ENCODE results near the gene USHBP1. TPM values are rescaled to one million over a fixed set of nuclear protein-coding genes. Genes with fewer than 3 reads are reported as not detected.
"Not testable (repeated sequence)": the region's sequence is repeated elsewhere in the genome, so short reads cannot be mapped to it uniquely, and the experiment has no call there.

Gene USHBP1
- total RNA-seq, 4 donors from 2014 or later, result 0.79 to 1.2 (median 0.96) TPM; not detected in 1

DNA sequence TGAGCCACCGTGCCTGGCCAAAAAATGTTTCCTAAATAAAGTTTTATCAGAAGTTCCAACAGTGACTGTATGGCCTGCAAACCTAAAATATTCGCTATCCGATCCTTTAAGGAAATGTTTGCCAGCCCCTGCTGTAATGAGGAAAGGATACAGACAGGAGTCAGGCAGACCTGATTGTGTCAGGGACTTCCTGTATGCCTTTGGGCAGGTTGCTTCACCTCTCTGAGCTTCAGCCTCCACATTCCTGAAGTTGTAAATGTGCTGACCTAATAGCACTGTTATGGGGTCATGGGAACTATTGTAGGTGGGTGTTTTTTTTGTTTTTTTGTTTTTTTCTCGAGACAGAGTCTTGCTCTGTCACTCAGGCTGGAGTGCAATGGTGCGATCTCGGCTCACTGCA lies 32.4 kb upstream of the USHBP1 start:
- no peaks in the 10 kb centered on the region for H3K36me3 ChIP-seq
- H3K4me3 ChIP-seq, result no peak overlapping the region
- DNase-seq, result no peak
- no peaks in the 10 kb centered on the region for H3K9me3 ChIP-seq
- WGBS, 2 donors (ENCODE audit: low coverage in 1 of 2), result 92 to 93% methylated on average over 6 of the region's 6 CpGs
- no peaks in the 10 kb centered on the region for H3K27me3 ChIP-seq
- peaks cover under 1 to 9% (median 5%) of the 10 kb centered on the region in 4 donors for H3K4me1 ChIP-seq
- intact Hi-C loops (cut with DNase I; ENCODE audit: low total_unique reads) (no loop called here), in situ Hi-C loops (cut with MboI; ENCODE audit: low pct_ligation_motif_present in 1 of 4, low pct_unique_long_range_greater_than_20kb in 1 of 4, low sequenced_read_pairs in 3 of 4) (loop anchor here in 2 of 4 donors (25.0 kb wide), 2 partner anchors 235 to 535 kb away; no protein-coding TSS in a partner anchor)
- TF ChIP-seq, protein P1, sequence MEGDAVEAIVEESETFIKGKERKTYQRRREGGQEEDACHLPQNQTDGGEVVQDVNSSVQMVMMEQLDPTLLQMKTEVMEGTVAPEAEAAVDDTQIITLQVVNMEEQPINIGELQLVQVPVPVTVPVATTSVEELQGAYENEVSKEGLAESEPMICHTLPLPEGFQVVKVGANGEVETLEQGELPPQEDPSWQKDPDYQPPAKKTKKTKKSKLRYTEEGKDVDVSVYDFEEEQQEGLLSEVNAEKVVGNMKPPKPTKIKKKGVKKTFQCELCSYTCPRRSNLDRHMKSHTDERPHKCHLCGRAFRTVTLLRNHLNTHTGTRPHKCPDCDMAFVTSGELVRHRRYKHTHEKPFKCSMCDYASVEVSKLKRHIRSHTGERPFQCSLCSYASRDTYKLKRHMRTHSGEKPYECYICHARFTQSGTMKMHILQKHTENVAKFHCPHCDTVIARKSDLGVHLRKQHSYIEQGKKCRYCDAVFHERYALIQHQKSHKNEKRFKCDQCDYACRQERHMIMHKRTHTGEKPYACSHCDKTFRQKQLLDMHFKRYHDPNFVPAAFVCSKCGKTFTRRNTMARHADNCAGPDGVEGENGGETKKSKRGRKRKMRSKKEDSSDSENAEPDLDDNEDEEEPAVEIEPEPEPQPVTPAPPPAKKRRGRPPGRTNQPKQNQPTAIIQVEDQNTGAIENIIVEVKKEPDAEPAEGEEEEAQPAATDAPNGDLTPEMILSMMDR (IDR thresholded peaks at IDR 0.05), result no peak
- TF ChIP-seq EP300 (IDR thresholded peaks at IDR 0.05; ENCODE audit: low read depth) (no peak), POLR2AphosphoS5 (IDR thresholded peaks at IDR 0.05) (no peak), POLR2A (IDR thresholded peaks at IDR 0.05) (no peak)
- no peak overlapping the region for H3K27ac ChIP-seq

DNA sequence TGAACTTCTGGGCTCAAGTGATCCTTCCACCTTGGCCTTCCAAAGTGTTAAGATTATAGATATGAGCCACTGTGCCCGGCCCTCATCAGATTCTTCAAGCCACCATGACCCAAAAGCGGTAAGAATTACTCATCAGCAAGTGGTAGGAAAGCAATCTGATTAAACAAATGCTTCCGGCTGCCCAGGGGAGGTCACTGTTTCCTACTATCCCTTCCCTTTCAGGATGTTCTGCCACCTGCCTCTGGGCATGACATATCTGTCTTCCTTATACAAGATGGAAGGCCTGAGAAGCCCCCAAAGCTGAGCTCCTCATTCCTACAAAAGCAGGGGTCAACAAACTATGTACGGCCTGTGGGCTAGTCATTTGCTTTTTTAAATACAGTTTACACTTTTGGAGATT lies 31.7 kb upstream of the USHBP1 start:
- no peak overlapping the region for H3K4me3 ChIP-seq
- 49 to 100% methylated on average over 1 to 4 of the region's 4 CpGs for WGBS, 2 donors (ENCODE audit: low coverage in 1 of 2)
- in situ Hi-C loops (cut with MboI; ENCODE audit: low pct_ligation_motif_present in 1 of 4, low pct_unique_long_range_greater_than_20kb in 1 of 4, low sequenced_read_pairs in 3 of 4), result loop anchor here in 2 of 4 donors (25.0 kb wide), 2 partner anchors 234 to 534 kb away; no protein-coding TSS in a partner anchor
- DNase-seq, result no peak
- peaks cover 0 to 10% (median 6%) of the 10 kb centered on the region in 4 donors for H3K4me1 ChIP-seq
- H3K9me3 ChIP-seq, result no peaks in the 10 kb centered on the region
- no peaks in the 10 kb centered on the region for H3K27me3 ChIP-seq
- intact Hi-C loops (cut with DNase I; ENCODE audit: low total_unique reads), result no loop called here
- H3K36me3 ChIP-seq, result no peaks in the 10 kb centered on the region
- H3K27ac ChIP-seq, result no peak overlapping the region
- TF ChIP-seq POLR2A (IDR thresholded peaks at IDR 0.05) (no peak), POLR2AphosphoS5 (IDR thresholded peaks at IDR 0.05) (no peak), EP300 (IDR thresholded peaks at IDR 0.05; ENCODE audit: low read depth) (no peak)
- TF ChIP-seq, protein P1 (IDR thresholded peaks at IDR 0.05), result no peak

DNA sequence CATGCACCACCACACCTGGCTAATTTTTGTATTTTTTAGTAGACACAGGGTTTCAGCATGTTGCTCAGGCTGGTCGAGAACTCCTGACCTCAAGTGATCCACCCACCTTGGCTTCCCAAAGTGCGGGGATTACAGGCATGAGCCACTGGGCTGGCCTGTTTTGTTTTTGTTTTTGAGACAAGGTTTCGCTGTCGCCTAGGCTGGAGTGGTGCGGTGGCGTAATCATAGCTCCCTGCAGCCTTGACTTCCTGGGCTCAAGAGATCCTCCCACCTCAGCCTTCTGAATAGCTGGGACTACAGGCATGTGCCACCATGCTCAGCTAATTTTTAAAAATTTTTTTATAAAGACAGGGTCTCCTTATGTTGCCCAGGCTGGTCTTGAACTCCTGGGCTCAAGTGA lies 31.0 kb upstream of the USHBP1 start:
- H3K9me3 ChIP-seq; DNase-seq; H3K4me1 ChIP-seq; intact Hi-C loops (cut with DNase I; ENCODE audit: low total_unique reads); H3K27ac ChIP-seq; H3K4me3 ChIP-seq; H3K27me3 ChIP-seq; H3K36me3 ChIP-seq: not testable (repeated sequence)
- in situ Hi-C loops (cut with MboI; ENCODE audit: low pct_ligation_motif_present in 1 of 4, low pct_unique_long_range_greater_than_20kb in 1 of 4, low sequenced_read_pairs in 3 of 4), result loop anchor here in 2 of 4 donors (25.0 kb wide), 2 partner anchors 233 to 533 kb away; no protein-coding TSS in a partner anchor
- WGBS, 2 donors (ENCODE audit: low coverage in 1 of 2), result 80 to 93% methylated on average over 2 to 6 of the region's 6 CpGs

DNA sequence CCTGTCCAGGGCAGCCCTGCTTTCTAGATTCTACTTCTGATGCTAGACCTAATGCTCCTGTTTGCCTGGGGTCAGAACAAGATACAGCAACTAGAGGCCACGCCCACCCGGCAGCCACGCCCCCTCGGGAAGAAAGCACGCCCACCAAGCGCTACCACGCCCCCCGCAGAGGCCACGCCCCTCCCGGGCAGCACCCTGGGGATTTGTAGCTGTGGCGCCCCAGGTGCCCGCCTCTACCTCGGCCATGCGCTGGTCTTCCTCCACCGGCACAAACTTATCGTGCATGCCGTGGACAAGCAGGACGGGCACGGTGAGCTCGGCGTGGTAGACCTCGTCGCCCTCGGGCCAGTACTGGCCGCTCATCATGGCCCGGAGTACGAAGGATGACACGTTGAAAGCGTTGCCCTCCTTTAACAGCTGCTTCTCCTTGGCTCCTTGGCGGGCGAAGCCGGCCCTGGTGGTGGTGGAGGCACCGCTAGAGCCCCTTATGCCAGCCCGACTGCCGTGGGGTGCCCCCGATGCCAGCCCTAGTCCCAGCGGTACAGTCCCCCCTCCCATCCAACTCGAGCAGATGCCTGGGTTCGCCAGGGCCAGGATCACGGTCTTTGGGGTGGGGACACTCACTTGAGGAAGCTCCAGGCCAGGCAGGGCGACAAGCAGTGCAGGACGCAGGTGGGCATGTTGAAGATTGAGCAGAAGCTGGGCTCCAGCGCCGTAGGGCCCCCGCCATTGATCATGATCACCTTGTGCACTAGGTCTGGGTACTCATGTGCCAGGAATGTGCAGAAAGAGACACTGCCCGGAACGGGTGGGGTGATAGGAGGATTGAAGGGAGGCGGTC lies 29.7 kb upstream of the USHBP1 start:
- Histone ChIP-seq H3K4me3 (no peak overlapping the region), H3K4me1 (peaks cover 0 to 14% (median 8%) of the 10 kb centered on the region in 4 donors), H3K36me3 (no peaks in the 10 kb centered on the region), H3K9me3 (no peaks in the 10 kb centered on the region), H3K27me3 (no peaks in the 10 kb centered on the region), H3K27ac (no peak overlapping the region)
- in situ Hi-C loops (cut with MboI; ENCODE audit: low pct_ligation_motif_present in 1 of 4, low pct_unique_long_range_greater_than_20kb in 1 of 4, low sequenced_read_pairs in 3 of 4) (loop anchor here in 2 of 4 donors (25.0 kb wide), 2 partner anchors 232 to 532 kb away; no protein-coding TSS in a partner anchor), intact Hi-C loops (cut with DNase I; ENCODE audit: low total_unique reads) (no loop called here)
- 77% methylated on average over 47 of the region's 48 CpGs; no CpG with 5 or more reads in 1 of the 2 donors for WGBS, 2 donors (ENCODE audit: low coverage in 1 of 2)
- TF ChIP-seq EP300 (IDR thresholded peaks at IDR 0.05; ENCODE audit: low read depth) (no peak), POLR2AphosphoS5 (IDR thresholded peaks at IDR 0.05) (no peak)
- DNase-seq, result peak; percentile 56

DNA sequence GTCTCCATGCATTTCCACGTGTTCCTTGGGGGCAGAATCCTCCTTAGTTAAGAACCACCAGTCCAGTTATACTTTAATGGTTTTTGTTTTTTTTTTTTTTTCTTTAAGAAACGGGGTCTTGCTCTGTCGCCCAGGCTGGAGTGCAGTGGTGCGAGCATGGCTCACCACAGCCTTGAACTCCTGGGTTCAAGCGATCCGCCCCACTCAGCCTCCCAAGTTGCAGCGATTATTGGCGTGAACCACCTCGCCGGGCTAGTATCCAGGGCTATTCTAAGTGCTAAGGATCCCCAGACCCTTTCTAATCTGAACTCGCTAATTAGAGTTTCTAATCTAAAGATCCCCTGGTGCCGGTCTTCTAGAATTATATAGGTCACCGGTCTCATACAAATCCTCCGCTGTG lies 29.1 kb upstream of the USHBP1 start:
- in situ Hi-C loops (cut with MboI; ENCODE audit: low pct_ligation_motif_present in 1 of 4, low pct_unique_long_range_greater_than_20kb in 1 of 4, low sequenced_read_pairs in 3 of 4), result loop anchor here in 2 of 4 donors (25.0 kb wide), 2 partner anchors 231 to 531 kb away; no protein-coding TSS in a partner anchor
- H3K27me3 ChIP-seq, result no peaks in the 10 kb centered on the region
- H3K27ac ChIP-seq, result peak overlapping the region in 2 of 4 donors; percentile 78 to 86
- no peaks in the 10 kb centered on the region for H3K36me3 ChIP-seq
- 90 to 91% methylated on average over 7 to 14 of the region's 14 CpGs for WGBS, 2 donors (ENCODE audit: low coverage in 1 of 2)
- DNase-seq, result no peak
- H3K9me3 ChIP-seq, result no peaks in the 10 kb centered on the region
- no peak for TF ChIP-seq POLR2A (IDR thresholded peaks at IDR 0.05)
- TF ChIP-seq POLR2AphosphoS5 (IDR thresholded peaks at IDR 0.05), result no peak
- TF ChIP-seq, protein P1 (IDR thresholded peaks at IDR 0.05), result no peak
- TF ChIP-seq EP300 (IDR thresholded peaks at IDR 0.05; ENCODE audit: low read depth), result no peak
- peaks cover 0 to 14% (median 9%) of the 10 kb centered on the region in 4 donors for H3K4me1 ChIP-seq
- H3K4me3 ChIP-seq, result no peak overlapping the region
- intact Hi-C loops (cut with DNase I; ENCODE audit: low total_unique reads), result no loop called here

All from transverse colon (tissue), 4 donors.